Left renal pelvis (tissue), 4 donors: ENCODE results near the gene DBX1. TPM values are rescaled to one million over a fixed set of nuclear protein-coding genes. Genes with fewer than 3 reads are reported as not detected.
"Not testable (repeated sequence)": the region's sequence is repeated elsewhere in the genome, so short reads cannot be mapped to it uniquely, and the experiment has no call there.

ENCODE experiments used
- DNase-seq, 4 donors: peaks; one replicate each; pipeline ENCODE4 v3.0.0-alpha.2; 2013; ENCODE audit warnings: low read depth in 4 of 4, low spot score in 3 of 4
- polyA plus RNA-seq, 4 donors: library from polyadenylated mRNA; unstranded; fragments of 120-200 nt; gene quantifications; one replicate each; pipeline ENCODE4 v1.2.1, GENCODE V29; 2013; ENCODE audit not compliant: insufficient read length in 4 of 4

Gene DBX1
- not detected for polyA plus RNA-seq

GRCh38 chr11:20160425-20161229 lies at the start of gene DBX1:
Gene DBX1, minus strand, starts transcription at chr11:20160475. Its CDS starts 151 bp downstream, at chr11:20160324.
- no peak for DNase-seq

- DNase-seq = no peak
Measured at GRCh38 chr11:20208622-20209111, 48.4 kb upstream of the DBX1 start.

- DNase-seq = peak in 1 of 4 donors; percentile 3
Measured at GRCh38 chr11:20207781-20208621, 47.7 kb upstream of the DBX1 start.

GRCh38 chr11:20205807-20206206 lies 45.5 kb upstream of the DBX1 start:
- DNase-seq = no peak

- no peak for DNase-seq
Measured at GRCh38 chr11:20204681-20205080, 44.4 kb upstream of the DBX1 start.

- no peak for DNase-seq
Measured at GRCh38 chr11:20203831-20204230, 43.6 kb upstream of the DBX1 start.

- DNase-seq = no peak
Measured at GRCh38 chr11:20201231-20201630, 41.0 kb upstream of the DBX1 start.

- not testable (repeated sequence) for DNase-seq
Measured at GRCh38 chr11:20200331-20200955, 40.2 kb upstream of the DBX1 start.

- no peak for DNase-seq
Measured at GRCh38 chr11:20197881-20198280, 37.6 kb upstream of the DBX1 start.

- no peak for DNase-seq
Measured at GRCh38 chr11:20194470-20194869, 34.2 kb upstream of the DBX1 start.

GRCh38 chr11:20193307-20193706 lies 33.0 kb upstream of the DBX1 start:
- DNase-seq = no peak

GRCh38 chr11:20192641-20193040 lies 32.4 kb upstream of the DBX1 start:
- no peak for DNase-seq

GRCh38 chr11:20192151-20192550 lies 31.9 kb upstream of the DBX1 start:
- no peak for DNase-seq

GRCh38 chr11:20178976-20179375 lies 18.7 kb upstream of the DBX1 start:
- no peak for DNase-seq

- DNase-seq = no peak
Measured at GRCh38 chr11:20177136-20177535, 16.9 kb upstream of the DBX1 start.

- DNase-seq = no peak
Measured at GRCh38 chr11:20172721-20173447, 12.6 kb upstream of the DBX1 start.

- DNase-seq = no peak
Measured at GRCh38 chr11:20163783-20164481, 3.7 kb upstream of the DBX1 start.

GRCh38 chr11:20162824-20163782 lies 2.8 kb upstream of the DBX1 start:
- DNase-seq = no peak
